CD4-positive, alpha-beta T cell treated with Interferon gamma for 1 hour (primary cell): ENCODE results near the gene TTC21B.
A peak's percentile ranks its signal among the peaks of the same experiment; 100 is the strongest.
"Not testable (repeated sequence)": the region's sequence is repeated elsewhere in the genome, so short reads cannot be mapped to it uniquely, and the experiment has no call there.

ENCODE experiments used
- DNase-seq: peaks from one replicate; pipeline ENCODE4 v3.0.0-alpha.2; 2020

The TTC21B gene

DNA sequence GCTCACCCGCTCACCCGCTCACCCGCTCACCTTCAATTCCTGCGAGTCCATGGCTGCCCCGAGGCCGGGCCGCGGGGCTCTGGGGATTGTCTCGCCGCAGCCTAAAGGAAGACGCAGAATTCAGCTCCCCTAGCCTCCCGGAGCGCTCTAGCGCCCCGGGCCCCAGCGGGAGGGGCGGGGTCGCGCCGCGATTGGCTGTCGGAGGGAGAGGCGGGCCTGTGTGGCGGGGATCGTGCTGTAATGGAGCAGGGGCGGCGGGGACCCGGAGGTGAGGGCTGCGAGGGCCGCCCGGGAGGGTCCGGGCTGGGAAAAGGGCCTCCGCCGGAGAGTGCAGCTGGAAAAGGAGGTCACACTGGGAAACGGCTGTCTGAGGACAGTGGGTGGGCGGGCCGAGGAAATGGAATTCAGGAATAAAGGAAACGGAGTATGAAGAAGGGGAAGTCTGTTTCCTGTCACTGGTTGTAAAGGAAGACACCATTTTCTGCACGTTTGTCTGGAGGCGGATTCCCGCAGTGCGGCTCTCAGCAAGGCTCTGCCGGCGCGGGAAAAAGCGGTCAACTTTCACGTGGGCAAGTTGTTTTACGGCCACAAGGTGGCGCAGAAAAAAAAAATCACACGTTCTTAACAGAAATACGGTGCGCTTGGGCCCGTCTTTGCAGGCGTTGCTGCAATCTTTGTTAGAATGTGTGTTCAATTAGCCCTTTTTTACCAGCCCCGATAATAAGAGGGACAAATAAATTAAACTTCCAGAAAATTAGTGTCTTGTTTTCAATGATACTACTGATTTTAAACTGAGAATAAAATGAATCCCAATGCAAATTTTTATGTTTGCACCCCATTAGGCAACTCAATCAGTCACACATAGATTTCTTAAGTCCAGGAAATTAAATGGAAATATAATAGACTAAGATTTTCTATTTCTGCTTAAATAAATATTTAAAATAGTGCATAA, at the start of gene TTC21B:
Gene TTC21B (minus strand): TSS at position 122 of the 952 bp plus-strand sequence. CDS start 71 bp downstream, at position 51.
- DNase-seq = peak; percentile 89

DNA sequence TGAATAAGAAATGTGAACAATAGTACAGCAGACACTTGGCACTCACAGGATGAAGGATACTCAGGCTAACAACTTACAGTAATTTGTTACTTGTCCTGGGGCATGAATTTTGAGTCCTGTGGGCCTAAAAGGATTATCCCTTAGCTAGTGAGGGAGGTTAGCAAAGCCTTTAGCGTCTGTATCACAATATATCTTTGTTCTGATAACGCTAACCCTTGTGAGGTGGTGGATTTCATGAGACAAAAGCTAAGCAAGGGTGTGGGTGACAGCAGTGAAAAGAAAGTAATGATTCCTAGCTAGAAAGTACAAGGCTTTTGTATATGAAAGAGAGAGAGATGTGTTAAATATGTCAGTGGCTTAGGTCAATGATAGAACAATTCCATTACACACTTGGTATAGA, 46.8 kb upstream of the TTC21B start:
- no peak for DNase-seq

DNA sequence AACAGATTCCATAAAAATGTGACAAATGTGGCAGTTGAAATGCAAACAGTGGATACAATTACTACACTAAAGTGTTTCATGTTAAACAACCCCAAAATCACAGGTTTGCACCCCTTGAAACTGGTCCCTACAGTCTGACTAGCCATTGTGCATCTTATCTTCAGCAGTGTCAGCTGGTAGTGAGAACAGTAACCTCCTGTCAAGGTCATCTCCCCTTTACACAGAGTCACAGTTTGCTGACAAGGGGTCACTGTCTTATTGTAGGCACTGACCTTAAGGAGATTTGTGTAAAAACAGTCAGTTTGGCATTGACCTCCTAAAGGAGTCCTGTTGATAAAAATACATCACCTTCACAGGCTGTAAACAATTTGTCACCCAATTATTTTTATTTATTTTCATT, 37.3 kb upstream of the TTC21B start:
- DNase-seq = no peak

- DNase-seq = no peak
Observed at GRCh38 chr2:165989851-165990250, 36.3 kb upstream of the TTC21B start.

- DNase-seq = no peak
Observed at GRCh38 chr2:165985120-165985519, 31.5 kb upstream of the TTC21B start.

- DNase-seq = not testable (repeated sequence)
Observed at GRCh38 chr2:165972161-165972560, 18.6 kb upstream of the TTC21B start.

DNA sequence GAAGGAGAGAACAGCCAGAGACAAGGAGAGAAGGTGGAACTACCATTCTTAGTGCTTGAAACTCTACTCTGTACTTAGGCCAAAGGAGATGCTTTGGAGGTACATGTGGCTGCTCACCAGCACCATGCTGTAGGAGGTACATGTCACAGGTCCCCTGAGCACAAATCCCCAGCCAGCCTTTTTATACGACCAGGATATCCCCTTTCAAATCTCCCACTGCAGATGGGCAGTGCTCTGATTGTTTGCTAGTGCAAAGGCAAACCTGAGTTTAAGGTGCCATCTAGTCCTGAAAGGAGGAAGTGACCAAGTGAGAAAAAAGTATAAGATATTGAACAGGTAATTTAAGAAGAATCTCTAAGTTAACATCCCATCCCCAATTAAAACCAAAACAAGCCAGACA, 17.1 kb upstream of the TTC21B start:
- no peak for DNase-seq

GRCh38 chr2:165969227-165969626, 15.7 kb upstream of the TTC21B start:
- no peak for DNase-seq

DNA sequence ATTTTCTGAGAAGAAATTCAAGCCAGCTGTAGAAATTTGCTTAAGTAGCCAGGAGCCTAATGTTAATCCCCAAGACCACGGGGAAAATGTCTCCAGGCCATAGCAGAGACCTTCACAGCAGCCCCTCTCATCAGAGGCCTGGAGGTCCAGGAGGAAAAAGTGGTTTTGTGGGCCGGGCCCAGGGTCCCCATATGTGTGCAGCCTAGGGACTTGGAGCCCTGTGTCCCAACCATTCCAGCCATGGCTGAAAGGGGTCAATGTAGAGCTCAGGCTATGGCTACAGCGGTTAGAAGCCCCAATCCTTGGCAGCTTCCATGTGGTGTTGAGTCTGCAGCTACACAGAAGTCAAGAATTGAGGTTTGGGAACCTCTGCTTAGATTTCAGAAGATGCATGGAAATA, 14.2 kb upstream of the TTC21B start:
- no peak for DNase-seq

GRCh38 chr2:165961818-165962217, 8.2 kb upstream of the TTC21B start:
- no peak for DNase-seq

DNA sequence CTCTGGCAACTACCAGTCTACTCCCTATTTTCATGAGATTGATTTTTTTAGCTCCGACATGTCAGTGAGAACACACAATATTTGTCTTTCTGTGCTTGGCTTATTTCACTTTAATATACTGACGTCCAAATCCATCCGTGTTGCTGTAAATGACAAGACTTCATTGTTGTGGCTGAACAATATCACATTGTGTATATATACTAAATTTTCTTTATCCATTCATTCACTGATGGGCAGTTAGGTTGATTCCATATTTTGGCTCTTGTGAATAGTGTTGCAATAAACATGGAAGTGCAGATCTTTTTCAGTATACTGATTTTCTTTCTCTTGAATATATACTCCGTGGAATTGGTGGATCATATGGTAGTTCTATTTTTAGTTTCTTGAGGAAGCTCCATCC, 5.8 kb upstream of the TTC21B start:
- DNase-seq = no peak

GRCh38 chr2:165958313-165958960, 4.9 kb upstream of the TTC21B start:
- DNase-seq = no peak

DNA sequence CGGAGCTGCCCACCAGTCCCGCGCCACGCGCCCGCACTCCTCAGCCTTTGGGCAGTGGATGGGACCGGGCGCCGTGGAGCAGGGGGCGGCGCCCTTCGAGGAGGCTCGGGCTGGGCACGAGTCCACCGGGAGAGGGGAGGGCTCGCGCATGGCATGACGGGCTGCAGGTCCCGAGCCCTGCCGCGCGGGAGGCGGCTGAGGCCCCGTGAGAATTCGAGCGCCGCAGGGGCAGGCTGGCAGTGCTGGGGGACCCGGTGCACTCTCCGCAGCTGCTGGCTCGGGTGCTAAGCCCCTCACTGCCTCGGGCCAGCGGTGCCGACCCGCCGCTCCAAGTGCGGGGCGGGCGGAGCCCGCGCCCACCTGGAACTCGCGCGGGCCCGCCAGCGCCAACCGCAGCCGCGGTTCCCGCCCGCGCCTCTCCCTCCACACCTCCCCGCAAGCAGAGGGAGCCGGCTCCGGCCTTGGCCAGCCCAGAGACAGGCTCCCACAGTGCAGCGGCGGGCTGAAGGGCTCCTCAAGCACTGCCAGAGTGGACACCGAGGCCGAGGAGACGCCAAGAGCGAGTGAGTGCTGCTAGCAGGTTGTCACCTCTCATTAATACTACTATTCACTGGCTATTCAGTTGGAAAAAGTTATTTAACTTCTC, 3.6 kb upstream of the TTC21B start:
- no peak for DNase-seq

DNA sequence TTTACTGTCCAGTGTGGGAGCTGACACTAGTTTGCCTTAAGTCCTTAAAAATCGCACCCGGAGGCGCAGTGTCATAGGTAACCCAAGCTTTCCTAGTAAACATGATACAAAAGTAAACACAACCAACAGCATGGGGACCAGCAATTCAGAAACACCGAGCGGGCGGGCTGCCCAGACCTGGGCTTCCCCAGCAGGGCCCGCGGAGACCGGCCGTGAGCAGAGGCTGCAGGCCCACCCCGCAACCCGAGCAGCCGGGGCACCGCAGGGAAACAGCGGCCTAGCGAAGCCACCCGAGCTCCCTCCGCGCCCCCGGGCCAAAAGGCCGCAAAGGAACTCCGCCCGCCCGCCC, 296 bp downstream of the TTC21B start:
- DNase-seq = no peak

DNA sequence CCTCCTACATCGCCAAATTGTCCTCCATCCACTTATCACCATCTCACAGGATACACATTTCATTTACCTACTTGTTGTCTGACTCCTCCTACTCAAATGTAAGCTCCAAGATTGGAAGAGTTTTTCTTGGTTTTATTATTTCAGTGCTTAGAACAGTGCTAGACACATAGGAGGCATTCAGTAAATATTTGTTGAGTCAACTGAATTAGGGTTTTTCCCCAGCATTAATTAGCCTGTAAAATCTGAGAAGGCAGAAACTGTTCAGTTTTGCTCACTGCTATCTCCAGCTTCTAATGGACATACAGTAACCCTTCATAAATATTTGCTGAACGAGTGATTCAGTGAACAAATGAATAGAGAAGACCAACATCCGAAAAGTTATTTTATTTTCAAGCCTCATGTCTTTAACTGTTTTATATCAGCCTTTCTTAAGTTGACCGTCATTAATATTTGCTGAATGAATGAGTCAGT, 800 bp downstream of the TTC21B start:
- no peak for DNase-seq

DNA sequence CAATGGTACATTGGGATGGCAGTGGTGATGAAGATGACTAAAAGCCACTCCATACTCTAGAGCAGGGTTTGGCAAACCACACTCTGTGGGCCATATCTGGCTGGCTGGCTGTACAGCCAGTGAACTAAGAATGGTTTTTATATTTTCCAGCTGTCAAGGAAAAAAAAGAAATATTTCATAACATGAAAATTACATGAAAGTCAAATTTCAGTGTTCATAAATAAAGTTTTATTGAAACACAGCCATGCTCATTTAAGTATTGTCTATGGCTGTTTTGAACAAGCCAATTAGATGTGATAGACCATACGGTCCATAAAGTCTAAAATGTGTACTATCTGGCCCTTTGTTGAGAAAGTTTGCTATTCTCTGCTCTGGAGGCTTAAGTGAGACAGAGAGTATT, 1.5 kb downstream of the TTC21B start:
- no peak for DNase-seq

GRCh38 chr2:165950438-165950837, 3.1 kb downstream of the TTC21B start:
- no peak for DNase-seq

GRCh38 chr2:165941827-165942226, 11.7 kb downstream of the TTC21B start:
- no peak for DNase-seq

- DNase-seq = no peak
Observed at GRCh38 chr2:165938237-165938636, 15.3 kb downstream of the TTC21B start.

DNA sequence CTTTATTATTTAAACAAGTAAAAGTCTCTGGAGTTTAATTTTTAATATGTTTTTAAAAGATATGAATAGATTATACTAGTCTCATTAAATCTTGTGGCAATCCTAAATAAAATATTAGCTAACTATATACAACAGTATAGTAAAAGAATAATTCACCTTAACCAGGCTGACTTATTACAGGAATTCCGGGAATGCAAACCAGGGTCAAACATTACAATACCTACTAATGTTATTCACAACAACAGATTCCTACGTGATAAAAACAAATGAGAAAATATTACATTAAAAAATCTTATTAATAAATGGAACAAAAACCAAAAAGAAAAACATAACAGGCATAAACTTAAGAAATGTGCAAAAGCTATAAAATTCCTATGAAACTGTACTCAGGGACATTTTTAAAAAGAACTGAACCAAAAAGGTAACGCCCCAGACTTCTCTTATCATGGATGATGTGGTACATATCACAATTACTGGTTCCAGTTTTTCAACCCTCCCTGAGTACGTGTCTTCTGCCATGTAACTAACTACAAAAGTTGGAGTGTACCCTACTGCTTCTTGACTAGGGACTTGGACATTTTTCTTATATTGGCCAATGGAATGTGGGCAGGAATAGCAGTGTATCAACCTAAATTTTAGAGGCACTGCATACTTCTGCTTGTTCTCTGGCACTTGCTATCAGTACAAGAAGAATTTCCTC, 20.2 kb downstream of the TTC21B start:
- DNase-seq = no peak

DNA sequence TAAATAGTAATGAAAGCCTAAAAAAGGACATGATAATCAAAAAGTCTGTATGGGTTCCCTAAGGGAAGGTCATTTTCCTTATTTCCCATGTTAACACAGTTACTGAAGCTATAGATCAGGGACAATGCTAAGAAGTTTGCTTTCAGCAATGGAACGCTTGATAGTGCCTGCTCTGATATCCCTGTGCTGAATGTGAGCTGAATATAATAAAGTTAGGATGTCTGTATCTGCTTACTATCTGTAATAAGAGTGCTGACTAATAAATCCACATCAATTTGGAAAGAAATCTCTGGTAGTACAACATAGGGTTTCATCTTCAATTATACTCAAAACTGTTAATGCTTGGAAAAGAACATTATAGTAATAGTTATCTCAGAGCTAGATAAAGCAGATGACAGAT, 25.8 kb downstream of the TTC21B start:
- DNase-seq = no peak

- DNase-seq = no peak
Observed at GRCh38 chr2:165927353-165927752, 26.2 kb downstream of the TTC21B start.

GRCh38 chr2:165924946-165925345, 28.6 kb downstream of the TTC21B start:
- no peak for DNase-seq
